Right hindlimb (tissue), 1 donor: ENCODE measurements around the gene CCNK.

Source experiments
- DNase-seq: peaks from one replicate; pipeline ENCODE4 v3.0.0-alpha.2; 2018

Gene CCNK

DNA sequence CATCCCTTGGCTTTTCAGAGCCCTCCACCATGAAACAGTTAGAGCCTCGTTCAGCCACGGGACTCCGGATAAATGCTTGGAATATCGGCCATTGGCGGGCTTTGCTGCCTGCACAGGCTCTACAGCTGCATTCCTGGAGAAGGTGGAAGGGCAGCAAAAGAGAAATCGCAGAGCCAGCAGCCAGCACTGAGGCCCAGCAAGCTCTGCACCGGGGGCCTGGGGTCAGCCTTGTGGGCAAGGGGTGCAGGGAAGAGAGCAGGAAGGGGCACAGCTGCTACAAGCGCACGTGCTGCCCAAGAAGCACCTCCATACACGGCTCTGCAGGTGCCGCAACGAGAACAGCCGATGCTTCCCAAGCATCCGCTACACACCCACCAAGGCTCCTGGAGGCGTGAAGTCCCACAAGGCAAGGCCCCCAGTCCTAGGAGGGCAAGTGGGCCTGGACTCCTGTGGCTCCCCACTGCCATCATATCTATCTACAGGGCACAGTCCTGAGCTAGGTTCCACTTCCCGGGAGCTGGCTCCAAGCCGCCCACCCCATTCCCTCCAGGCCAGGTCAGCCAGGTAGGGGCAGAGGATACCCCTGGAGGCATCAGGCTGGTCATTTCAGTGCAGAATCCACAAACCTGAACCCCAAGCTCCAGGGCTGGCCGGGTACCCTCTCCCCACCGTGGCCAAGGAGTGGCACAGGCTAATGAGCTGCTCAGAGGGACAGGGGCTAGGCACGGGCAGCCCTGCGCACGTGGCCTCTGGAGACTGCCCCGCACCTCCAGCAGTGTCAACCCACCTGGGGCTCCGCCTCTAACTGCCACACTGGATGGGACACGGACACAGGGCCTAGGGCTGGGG is 40.2 kb downstream of the CCNK start:
- DNase-seq = peak; percentile 15

DNA sequence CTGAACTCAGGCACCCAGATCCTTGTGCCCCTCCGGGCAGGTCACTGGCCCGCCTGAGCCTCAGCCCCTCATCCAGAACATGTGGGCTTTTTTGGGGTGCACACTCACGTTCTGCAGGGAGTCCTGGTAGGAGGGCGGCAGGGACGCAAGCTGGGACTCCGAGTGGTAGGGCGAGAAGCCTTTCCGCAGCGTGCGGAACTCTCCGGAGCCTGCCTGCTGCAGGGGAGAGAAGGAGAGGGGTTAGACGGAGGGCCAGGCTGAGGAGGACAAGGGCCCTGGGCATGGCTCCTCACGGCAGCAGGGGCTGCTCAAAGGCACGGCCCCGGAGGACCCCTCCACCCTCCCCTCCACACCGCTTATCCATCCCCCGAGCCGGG is 40.8 kb downstream of the CCNK start:
- peak; percentile 14 for DNase-seq

DNA sequence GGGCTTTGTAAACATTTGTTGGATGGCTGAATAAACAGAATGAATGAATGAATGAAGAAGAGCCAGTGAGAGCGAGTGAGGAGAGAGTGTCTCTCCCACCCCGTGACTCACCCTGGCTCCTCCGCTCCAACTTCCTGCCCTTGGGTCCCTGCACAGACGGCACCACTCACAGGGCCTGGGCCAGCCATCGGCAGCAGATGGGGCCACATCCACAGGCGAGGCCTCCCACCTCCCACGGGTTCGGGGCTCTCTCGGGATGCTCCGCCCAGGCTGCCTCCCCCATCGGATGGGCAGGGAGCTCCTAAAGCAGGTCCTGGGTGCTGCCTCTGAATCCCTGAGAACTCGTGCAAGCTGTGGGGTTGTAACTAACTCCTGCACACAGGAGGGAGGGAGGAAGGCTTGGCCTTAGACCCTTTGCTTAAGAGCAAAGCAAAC is 41.3 kb downstream of the CCNK start:
- peak; percentile 30 for DNase-seq

DNA sequence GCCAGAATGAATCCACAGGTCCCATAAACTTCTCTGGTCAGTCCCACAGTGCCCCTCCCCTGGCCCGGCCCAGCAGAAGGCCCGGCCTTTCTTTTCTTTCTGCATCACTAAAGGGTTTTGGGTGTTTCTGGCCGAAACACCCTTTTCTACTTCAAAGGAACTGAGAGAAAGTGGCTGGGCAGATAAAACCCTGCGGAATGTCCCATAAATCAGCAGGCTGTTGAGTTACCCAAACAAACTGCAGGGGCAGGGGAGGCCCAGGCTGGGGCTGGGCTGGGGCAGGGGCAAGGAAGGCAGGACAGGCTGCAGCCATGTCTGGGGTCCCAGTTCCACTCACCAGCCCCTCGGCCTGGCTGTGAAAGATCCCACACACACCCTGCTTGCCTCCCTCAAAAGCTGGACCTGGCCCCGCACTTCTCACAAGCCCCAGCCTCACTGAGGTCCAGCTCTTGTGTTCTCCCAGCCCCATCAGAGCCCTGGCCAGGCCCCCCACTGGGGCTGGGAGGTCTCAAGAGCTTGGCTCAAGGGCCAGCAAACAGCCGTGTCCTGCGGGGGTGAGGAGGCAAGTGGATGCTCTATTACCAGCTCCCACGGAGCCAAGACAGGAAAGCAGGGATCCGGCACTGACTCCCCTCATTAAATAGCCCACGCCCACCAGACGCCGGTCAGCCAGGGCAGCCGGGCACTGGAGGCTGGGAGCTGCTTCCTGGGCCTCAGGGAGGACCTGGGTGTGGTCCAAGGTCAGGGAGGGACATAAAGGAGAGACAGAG is 41.9 kb downstream of the CCNK start:
- peak; percentile 19 for DNase-seq

DNA sequence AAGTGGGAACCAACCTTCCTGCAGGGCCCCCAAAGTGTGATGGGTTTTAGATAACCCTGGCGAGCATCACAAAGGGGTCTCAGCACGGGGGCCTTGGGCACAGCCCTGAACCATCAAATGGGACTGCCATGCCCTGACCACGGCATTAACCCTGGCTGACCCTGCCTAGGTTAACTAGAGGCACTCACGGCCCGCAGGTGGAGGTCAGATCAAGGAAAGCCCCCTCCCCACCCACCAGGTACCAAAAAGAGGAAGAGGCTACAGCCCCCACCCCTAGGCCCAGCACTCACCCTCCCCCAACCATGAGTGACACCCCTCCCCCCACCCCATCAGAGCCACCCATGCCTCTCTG is 42.5 kb downstream of the CCNK start:
- DNase-seq = no peak

DNA sequence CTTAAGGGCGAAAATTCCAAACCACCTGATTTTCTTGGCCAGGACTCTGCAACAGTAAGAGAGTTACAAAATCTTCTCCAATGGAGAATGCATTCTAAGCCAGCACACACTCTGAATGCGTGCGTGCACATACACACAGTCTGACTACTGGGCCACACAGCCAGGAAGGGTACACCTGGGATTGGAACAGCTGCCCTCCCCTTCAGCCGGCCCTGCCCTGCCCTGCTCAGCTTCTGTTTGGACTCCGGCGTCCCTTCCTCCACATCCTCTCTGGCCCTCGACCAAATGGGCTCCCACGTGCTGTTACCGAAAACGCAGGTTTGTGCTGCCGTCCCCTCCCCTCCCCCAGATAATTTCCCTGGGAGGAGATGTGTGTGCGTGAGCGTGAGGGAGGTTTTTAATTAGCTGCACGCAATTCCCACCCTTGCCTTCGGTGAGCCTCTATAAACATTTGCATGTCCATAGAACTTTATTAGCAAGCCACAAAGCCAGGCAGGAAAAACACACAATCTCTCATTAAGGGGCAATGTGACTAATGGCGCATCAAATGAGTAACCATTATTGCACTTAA is 43.0 kb downstream of the CCNK start:
- no peak for DNase-seq

DNA sequence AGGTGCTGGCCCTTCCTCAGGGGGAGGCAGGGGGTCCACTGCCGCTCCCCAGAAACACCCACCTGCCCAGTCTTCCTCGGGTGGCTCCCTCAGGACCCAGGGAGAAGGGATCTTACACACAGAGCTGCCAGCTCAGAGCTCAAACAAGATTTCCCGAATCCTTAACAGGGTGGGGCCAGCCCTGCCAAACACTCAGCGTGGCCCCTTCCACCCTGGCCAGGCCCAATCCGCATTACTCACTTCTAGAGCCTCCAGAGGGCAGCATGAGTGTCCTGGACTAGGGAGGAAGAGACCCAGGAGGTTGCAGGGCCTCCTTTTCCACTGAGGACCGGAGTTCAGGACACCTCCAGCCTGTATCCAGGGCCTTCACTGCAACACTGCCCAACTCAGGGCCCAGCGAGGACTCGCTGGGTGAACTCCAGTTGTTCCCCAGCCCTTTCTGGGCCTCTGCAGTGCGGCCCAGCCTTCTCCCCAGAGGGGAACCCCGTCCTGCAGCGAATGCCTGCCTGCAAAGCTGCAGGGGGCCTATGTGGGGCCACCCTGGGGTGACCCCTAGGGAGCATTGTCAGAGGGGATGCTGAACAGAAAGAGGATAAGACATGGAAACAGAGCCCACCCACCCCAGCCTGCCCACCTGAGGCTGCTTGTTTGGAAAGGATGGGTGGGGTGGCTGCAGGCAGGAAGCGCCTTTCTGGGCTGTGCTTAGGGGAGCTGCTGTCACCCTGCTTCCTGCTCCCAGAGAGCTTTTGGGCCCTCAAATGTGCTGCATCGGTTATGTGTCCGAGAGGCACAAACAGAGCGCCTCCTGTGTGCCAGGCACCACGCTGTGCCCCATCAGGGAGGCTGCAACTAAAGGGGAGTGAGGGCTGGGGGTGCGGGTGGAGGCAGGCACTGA is 43.8 kb downstream of the CCNK start:
- DNase-seq = no peak

DNA sequence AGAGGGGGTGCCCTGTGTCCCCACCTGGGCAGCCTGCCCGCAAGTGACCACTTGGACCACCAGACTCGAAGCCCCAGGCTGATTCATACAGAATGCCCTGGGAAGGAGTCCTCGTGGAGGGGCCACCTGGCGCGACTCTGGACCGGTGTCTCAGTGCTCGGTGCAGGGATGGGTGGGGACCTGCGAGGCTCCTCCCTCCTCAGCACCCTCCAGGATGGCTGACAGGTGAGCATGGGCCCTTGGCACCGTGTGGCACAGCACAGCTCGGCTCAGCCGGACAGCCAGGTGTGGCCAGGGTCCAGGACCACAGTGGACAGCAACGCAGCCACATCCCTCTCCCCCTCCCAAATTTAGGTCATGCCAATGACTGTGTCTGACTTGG is 44.5 kb downstream of the CCNK start:
- DNase-seq = no peak

DNA sequence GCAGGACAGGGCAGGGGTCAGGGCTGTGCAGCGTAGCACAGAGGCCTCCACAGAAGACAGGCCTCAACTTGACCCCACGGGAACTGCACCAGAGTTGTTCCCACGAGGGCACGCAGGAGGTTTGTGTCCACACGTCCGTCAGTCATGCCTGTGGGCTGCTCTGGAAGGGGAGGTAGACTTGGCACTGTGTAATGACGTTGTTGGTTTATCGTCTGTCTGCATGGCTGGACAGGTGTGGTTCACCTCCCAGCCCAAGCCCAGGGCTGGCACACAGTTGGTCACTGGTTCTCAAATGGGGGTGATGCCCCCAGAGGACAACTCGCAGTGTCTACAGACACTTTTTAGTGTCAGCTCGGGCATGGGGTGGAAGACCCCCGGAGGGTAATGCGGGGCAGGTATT is 45.8 kb downstream of the CCNK start:
- DNase-seq = no peak

DNA sequence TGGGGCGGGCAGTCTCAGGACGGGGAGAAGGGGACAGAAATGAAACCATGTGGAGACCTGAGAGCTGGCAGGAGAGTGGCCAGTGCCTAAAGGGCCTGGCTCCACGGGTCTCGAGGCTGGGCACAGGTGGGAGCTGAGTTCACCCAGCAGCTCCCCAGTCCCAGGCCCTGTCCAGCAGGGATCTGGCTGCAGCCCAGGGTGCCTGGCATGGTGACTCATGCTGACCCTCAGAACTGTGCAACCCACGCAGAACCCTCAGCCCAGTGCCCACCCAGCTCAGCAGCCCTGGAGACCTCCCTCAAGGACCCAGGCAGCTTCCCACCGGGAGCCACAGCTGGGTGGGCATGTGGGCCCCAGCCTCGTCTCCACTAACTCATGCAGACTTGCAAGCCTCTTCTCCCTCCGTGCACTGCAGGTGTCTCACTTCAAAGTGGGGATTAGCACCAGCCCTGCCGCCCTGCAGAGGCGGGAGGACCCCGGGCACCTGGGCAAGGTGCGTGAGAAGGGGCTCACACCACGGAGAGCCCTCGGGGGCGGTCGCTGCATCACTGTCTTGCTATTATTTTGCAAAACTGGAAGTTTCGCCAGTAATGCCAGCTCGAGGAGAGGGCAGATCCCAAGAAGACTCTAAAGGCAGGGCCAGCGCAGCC is 46.3 kb downstream of the CCNK start:
- no peak for DNase-seq

DNA sequence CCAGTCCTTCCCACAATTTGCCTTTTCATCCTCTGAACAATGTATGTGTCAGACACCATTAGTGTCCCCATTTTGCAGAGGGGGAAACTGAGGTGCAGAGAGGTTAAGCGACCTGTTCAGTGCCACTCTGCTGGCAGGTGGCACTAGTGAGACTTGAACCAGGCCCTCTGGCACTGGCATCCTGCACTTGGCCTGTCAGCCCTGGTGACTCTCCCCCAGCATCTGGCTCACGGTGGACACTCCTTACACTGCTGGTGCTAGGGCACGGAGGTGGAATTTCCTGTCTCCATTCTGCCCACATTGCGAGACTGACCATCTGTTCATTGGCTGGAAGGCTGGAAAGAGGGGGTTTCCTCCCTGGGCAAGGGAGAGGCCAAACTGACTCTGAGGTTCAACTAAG is 48.7 kb downstream of the CCNK start:
- no peak for DNase-seq

DNA sequence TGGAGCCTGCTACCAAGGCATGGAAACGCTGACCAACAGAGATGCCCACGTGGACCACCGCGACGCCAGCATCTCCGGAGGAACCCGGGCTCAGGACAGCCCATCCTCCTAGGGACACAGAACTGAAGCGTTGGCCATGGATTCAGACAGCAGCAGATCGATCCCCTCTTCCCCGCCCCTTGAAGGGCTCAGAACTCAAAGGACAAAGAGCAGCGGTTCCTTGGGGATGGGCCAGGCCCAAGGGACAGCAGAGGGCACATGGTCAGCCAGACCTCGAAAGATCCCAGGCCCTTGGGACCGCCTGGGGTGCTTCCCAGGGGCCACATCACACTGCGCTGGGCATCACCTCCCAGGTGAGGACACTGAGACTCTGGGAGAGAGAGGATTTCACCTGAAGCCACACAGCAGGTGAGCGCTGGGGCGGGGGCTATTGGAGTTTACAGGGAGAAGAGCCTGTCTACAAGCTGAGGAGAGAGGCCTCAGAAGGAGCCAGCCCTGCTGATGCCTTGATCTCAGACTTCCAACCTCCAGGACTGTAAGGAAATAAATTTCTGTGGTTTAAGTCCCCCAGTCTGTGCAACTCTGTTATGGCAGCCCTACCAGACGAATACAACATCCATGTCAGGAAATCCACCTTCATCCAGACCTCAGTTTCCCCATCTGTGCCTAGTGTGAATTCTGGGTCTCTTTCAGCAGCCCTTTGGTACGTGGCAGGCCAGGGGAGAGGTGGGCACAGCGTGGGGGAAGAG is 49.4 kb downstream of the CCNK start:
- DNase-seq = no peak

DNA sequence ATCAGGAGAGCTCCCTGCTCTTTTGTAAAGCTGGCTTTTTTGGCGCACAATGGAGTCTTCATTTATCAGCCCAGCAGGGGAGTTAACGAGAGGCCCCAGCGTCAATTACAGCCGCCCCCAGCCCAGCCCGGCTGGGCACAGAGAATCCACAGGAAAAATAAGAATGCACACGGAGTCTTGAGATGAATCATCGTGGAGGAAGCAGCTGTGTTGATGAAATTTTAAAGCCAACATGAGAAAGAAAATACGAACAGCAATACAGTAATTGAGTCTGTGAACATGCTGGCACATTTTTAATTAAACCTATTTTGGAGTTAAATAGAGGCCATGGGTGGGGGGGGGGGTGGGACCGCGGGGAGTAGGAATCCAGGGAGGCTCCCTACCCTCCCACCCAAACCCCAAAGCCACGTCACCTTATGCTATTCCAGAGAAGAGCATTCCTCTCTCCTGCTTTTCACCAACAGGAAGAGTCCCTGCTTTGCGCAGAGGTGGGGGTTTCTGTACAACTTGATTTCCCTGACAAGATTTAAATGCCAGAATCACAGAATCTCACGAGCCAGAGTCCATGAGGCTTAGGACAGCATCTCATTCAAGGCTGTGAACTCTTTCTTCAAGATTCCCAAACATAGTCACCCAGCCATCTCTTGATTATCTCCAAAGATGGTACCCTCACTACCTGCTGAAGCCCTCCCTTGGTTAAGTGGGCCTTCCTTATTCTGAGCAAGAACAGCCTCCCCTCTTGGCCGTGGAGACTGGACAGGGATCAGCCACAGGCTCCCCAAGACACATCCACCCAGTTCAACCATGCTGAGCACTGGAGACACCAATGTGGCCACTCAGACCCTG is 50.3 kb downstream of the CCNK start:
- no peak for DNase-seq

DNA sequence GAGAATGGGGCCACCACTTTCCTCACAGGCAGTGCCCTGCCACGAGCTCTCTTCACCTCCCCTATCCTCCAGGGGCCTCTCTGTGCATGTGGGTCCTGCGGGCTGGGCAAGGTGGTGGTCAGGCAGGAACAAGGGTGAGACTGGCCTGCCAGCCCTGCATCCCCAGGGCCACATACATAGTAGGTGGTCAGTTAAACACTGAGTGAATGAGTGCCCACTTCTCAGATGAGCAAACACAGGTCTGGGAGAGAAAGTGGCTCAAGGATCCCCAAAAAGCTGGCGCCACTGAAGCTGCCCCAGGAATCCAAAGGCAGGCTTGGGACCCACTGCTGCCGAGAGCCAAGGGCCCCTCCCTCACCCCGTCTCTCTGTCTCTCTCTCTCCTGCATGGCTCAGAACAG is 51.1 kb downstream of the CCNK start:
- no peak for DNase-seq

DNA sequence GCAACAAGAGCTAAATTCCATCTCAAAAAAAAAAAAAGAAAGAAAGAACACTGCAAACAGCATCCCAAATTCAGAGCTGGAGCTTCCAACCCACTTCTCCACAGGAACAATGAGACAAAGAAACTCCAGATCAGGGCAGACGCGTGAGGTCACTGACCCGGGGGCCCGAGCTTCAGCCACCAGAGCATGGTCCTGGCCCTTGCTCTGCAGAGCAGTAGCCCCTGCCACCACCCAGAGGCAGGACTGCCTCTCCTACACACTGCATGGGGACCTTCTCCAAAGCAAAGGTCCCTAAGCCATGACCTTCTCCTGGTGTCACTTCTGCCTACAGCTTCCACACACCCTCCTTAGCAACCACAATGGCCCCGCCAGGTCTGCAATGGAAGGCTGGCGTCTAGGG is 53.1 kb downstream of the CCNK start:
- DNase-seq = no peak

DNA sequence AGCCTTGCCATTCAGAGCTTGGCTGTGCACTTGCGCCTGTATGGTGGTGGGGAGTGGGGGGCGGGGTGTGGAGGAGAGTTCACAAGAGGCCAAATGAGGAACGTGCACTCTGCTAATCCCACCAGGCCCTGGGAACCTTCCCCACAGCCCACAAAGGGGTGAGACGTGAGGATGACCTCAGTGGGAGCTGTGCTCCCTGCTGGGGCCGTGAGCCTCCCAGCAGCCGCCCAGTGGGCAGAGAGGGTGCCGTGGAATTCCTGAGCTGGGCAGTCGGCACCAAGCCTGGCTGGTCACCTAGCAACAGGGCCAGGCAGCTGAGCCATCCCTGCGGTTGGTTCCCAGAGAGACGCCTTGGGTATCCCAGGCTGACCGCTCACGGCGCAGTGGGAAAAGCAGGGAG is 53.7 kb downstream of the CCNK start:
- no peak for DNase-seq

DNA sequence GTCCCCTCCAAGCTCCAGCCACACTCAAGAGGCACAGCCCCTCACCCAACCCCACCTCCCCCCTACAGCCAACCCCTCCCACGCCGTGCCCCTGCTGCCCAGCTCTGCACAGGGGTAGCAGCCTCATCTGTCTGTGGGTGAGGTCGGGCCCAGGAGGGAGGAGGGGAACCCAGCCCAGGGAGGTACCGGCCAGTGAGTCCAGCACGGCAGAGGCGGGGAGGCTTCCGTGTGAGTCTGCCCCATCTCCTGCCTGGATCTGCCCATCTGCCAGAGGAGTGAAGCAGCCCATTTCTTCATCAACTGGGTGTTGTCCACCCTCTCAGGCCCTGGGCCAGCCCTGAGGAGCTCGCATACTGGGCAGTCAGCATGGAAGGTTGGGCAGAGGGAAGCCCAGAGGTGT is 54.2 kb downstream of the CCNK start:
- no peak for DNase-seq

DNA sequence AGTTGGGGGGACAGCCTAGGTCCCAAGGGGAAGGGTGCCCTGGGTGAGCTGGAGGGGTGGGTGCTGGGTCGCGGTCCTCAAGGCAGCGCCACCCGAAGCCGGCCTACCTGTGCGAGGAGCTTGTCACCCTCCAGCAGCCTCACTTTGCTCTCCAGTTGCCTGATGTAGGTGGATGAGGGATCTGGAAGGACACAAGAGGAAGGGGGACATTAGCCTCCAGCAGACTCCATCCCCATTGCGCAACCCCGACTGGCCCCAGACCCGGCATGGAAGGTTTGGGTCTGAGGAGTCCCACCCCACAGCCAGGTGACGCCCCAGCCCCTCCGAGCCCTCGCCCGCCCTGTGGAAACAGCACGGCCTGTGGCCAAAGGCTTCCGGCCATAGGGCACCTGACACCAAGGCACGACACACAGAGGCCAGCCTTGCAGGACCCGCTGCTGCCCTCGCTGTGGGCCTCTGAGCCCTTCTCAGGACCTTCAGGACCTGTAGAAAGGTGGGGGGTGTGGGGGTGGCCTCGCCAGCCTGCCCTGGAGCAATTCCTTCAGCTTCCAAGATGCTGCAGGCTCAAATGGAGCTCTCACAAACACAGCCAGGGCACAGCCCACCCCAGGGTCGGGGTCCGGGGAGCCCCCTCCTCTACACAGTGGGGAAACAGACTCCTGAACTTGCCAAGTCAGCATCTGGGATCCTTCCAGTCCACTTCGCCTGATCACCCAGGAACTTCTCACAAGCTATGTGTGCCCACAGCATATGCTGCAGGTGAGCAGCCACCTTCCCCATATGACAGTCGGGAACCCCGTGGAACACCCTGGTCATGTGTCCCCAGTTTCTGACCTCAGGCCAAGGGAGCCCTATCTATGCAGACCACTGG is 54.9 kb downstream of the CCNK start:
- no peak for DNase-seq

DNA sequence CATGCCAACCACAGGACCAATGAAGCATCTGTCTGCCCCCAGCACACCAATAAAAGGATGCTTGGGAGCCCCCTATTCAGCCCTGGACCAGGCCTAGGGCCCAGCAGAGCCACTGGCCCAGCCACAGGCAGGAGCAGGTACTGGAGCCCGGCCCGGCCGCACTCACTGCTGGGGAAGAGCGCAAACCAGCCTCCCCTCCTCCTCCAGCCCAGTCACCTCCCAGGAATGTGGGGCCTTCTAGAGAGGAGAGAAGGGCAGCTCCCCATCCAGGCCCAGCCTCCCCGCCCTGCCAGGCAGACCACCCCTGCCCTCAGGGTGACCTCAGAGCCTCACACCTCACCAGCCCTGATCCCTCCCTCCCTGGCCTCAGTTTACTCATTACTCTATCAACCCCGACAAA is 56.2 kb downstream of the CCNK start:
- no peak for DNase-seq

DNA sequence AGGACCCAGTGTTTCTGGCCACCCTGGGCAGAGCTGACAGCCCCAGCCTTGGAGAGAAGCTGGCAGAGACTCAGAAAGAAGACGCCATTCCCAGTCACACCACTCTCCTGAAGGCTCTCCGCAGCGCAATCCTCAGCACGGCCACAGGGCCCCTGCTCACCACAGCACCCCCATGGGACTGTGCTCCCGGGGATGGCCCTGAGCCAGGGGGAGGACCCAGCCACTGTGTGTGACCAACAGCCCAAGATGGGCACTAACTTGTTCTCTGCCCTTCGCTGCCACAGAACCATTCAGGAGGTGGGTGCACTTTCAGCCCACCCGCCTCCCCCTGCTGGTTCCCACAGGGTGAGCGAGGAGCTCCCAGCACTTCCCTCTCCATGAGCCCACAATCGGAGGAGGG is 57.1 kb downstream of the CCNK start:
- DNase-seq = no peak
